ENCODE measurements around the gene CEPT1.
A peak's percentile ranks its signal among the peaks of the same experiment; 100 is the strongest.

Gene CEPT1

GRCh38 chr1:111193712-111194480 is 53.9 kb downstream of the CEPT1 start:
- no peak for DNase-seq

DNA sequence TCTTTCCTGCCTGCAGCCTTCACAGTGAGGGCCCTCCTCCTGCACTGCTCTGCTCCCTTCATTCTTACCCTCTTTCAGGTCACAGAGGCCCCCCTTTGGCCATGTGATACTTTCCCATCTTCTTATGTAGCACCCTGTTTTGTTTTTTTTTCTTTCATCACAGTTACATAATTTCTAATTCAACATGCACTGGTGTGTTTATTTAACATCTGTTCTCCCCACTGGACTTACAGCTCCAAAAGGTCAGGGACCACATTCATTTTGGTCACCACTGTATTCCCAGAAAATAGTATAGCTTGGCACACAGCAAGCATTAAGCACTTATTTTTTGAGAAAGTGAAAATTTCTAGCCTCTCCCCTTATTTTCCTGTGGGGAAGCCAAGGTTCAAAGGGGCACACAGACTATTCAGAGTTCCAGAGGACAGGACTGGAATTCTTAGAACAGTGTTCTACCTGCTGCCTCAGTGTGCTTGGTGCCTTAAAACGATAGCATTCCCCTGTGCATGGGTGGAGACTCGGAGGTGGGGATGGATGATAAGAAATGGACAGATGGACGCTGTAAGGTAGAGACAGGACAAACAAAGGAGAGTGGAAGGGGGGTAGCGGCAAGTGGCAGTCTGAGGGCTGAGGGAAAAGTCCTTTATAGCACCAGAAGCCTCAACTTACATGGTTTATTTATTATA is 55.1 kb downstream of the CEPT1 start:
- DNase-seq: no peak

GRCh38 chr1:111196213-111196612 is 56.2 kb downstream of the CEPT1 start:
- DNase-seq: no peak

GRCh38 chr1:111197598-111198284 is 57.7 kb downstream of the CEPT1 start:
- peak; percentile 57 for DNase-seq

GRCh38 chr1:111198836-111199235 is 58.8 kb downstream of the CEPT1 start:
- no peak for DNase-seq

- DNase-seq: no peak
Observed at GRCh38 chr1:111199329-111199728, 59.3 kb downstream of the CEPT1 start.

DNA sequence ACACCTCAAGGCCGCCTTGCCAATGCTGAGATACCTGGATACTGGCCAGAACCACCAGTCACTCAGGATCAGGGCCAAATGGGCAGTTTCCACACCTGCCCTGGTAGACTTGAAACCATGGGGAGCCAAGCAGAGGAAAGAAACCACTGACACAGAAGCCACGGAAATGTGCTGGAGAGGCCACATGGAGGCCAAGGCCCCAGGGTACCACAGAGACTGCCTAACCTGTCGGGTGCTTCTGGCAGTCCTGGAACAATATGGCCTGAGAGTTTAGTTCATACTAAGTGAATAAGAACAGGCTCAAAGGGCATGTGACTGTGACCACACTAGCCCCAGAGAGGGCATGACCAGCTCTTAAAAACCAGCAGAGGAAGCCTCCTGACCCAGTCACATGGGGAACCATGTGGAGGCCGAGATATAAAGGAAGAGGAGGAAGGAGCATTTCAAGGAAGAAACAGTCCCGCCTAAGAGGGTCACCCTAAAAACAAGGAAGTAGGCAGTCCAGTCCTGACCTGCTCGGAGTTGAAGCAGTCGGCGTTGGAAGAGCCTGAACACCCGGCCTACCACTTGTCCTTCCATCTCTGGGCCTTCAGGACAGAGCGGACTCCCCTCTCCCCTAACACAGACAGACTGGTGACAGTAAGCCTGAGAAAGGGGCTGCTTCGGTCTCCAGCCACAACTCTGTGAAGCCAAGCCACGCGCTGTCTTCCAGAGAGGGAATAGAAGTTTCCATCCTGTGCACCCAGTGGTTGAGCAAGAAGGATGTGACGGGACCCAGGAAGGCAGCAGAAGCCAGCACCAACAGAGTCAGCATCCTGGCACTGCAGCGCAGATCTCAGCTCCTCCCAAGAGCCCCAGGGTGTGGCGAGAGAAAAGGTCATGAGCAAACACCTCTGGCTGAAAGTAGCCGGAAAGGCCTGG is 60.1 kb downstream of the CEPT1 start, which contains the start of gene DENND2D:
TSS of gene DENND2D (minus strand) at position 766 of the 921 bp plus-strand sequence. CDS start at position 579, 187 bp downstream.
- DNase-seq: peak; percentile 52

DNA sequence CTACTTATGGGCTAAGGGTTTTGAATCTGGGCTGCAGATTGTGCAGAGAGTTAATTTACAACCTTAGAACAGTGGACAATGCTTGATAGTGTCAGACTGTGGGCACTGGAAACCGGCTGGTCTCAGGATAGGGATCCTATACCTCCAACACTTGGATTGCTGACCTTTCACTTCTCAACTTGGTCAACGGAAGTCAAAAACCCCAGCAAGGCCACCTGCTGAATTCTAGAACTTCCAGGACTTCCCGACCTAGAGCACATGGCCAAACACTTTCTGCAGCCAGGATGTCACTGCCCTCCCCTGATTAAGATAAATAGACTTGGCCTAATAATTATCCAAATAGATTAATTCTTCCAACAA is 60.8 kb downstream of the CEPT1 start:
- DNase-seq: no peak

GRCh38 chr1:111201275-111202090 is 61.5 kb downstream of the CEPT1 start:
- no peak for DNase-seq

- no peak for DNase-seq
Observed at GRCh38 chr1:111202366-111202706, 62.3 kb downstream of the CEPT1 start.

DNA sequence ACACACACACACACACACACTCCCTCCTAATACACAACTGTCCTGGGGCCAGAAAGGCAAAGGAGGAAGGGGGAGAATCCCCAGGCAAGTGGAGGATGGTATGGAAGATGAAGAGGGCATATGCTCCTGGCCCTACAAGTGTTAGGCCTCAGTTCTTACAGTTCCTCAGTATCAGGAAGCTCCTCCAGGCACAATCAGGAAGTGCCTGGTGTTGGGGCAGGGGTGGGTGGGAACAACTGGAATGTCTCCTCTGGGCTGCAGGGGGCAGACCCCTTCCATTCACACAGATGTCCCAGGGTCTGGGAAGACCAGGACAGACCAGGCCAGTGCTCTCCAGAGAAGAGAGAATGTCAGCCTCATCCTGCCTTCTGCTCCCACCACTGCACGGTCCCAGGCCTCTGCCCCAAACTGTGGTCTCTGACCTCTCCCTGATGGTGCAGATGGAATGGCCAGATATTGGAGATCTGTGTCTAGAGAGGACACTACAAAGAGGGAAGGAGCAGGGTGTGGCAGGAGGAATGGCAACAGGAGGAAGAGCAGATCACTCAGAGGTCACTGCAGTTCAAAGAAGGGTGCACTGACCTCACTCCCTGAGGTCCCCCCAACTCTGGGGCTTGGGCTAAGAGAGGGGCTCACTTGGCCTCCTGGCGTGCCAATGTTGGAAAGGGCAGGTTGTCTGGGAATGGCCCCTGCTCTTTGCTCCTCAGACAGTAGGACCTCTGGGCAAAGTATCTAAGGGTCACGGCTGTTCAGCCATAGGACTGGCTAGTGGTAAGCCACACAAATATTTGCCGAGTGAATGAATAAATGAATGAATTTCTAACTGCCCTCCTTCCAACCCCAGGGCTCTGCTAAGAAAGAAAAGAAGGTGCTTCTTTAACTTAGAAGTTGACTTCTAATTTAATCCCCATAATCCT is 62.9 kb downstream of the CEPT1 start:
- no peak for DNase-seq

DNA sequence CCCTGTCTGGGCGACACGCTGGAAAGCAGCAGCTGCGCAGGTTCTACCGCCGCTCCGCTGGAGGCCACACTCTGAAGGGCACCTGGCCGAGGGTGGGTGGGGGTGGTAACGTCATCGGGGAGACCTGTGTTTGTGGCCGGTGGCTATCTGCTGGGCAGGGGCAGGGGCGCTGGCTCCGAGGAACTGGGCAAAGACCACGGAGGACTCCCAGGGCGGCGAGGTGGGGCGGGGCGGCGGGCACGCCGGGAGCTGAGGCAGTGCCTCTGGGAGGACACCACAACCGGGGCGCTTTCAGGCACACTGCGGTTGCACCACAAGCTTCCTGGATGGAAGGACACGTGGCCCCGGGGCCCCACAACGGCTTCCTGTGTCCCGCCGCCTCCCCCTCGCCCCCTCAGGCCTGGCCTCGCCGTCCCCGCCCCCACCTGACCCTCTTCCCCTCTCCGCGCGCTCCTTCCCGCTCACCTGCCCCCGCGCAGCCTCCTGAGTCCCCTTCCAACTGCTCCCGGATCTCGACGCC is 63.7 kb downstream of the CEPT1 start:
- DNase-seq: peak; percentile 79

- peak; percentile 64 for DNase-seq
Observed at GRCh38 chr1:111204201-111204982, 64.4 kb downstream of the CEPT1 start.

GRCh38 chr1:111204983-111205713 is 65.1 kb downstream of the CEPT1 start:
- DNase-seq: no peak

GRCh38 chr1:111205714-111206050 is 65.7 kb downstream of the CEPT1 start:
- DNase-seq: no peak

DNA sequence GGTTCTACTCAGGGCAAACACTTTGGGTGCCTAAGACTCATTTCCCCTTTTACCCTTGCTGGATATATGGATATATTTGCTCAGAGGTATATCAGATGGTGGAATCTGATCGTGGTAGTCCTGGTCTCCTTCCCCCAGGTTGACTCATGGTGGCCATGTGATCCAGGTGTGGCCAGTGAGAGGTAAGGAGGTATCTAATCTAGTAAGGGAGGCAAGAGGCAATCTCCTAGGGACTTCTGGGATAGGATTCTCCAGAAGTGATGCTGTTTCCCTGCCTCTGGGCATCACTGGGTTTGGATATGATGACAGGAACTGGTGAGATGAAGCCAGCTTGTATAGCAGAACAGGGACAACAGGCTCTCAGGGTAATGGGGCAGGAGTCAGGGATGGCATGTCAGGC is 68.9 kb downstream of the CEPT1 start:
- DNase-seq: no peak

DNA sequence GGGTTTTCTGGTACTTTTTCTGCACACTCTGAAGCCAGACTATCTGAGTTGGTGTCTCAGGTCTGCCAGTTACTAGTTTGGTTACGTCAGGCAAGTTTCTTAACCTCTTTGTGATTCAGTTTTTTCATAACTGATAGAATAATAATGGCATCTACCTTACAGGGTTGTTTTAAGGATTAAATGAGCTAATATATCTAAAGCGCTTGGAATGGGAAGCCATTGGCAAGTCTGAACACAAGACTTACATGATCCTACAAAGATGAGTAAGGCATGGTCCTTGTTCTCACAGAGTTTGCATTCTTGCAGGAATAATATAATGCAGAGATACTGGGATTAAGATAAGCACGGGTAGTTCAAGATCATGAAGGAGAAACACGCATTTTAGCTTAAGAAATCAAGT is 69.6 kb downstream of the CEPT1 start:
- DNase-seq: no peak

- no peak for DNase-seq
Observed at GRCh38 chr1:111211921-111212320, 71.9 kb downstream of the CEPT1 start.

All from stimulated activated CD4-positive, alpha-beta T cell treated with anti-CD3 and anti-CD28 coated beads, Interleukin-12 subunit alpha, Interleukin-12 subunit beta, amount 100 ng/mL, for 4 hours (primary cell).